Posterior vena cava (tissue), 2 donors: ENCODE measurements around the gene BHLHE23. TPM values are rescaled to one million over a fixed set of nuclear protein-coding genes. Genes with fewer than 3 reads are reported as not detected.

Source experiments
- DNase-seq: peaks from one replicate; pipeline ENCODE4 v3.0.0-alpha.2; 2020; ENCODE audit warnings: low spot score
- intact Hi-C, 2 donors: fragments of 100-400 bp; cut with DNase I; formaldehyde crosslinking; loops; one replicate each; pipeline versions ENCODE4 v1.14.1 to v1.14.2; 2022 to 2023
- long read RNA-seq, 2 donors: library from polyadenylated mRNA; unstranded; transcript quantifications; one replicate each; pipeline ENCODE4 v2.0.0, GENCODE V29; 2020 to 2021
- total RNA-seq, 2 donors: library from RNA; stranded (reverse); fragmentation: NEBNext Ultra II Directional; extraction: Animal tissue kit (Norgen Biotek cat#: 25700); gene quantifications; one replicate each; pipeline ENCODE4 v1.2.1, GENCODE V29; 2021
- donor health status: DM: yes; HTN: yes; CAD: no.
- donor health status: DM: yes; HTN: yes; CAD: no.

BHLHE23 gene
- total RNA-seq: not detected
- long read RNA-seq, donor 1: 0 reads
- long read RNA-seq, donor 2: 0 reads

GRCh38 chr20:63006540-63007359 is at the start of gene BHLHE23:
TSS of gene BHLHE23 (minus strand) at chr20:63006964. CDS start at chr20:63006774, 190 bp downstream.
- intact Hi-C loops: loop anchor here (5.0 to 10.0 kb wide), 2 partner anchors 112 to 134 kb away; no protein-coding TSS in a partner anchor
- no peak for DNase-seq

DNA sequence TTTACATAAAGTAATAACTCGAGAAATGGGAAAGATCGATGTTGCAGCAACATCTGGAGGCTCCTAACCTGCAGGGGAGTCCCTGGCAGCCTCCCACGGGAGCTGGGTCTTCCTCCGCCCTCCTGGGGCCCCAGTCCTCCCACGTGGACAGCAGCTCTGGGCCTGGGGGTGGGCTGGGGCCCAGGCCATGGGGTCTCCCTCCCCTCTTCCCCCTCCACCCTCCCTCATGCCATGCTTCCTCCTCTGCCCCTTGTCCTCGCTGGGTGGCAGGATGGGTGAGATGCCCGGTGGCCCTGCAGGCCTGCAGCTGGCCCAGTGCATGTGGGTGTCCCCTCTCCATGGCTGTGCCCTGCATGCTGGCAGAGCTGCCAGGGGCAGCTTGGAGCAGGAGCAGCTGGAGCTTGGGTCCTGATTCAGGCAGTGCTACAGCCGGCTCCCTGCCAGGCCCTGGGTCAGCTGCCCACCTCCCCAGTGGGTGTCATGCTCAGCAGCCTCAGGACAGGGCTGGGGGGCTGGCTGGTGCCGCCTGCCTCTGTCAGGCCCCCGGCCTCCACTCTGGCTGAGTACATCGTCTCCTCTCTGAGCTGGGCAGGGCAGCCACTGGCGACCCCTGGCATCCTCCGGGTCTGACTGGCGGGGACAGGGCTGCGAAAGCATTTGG is 48.9 kb upstream of the BHLHE23 start:
- intact Hi-C loops: loop anchor here in 1 of 2 donors (10.0 kb wide), 1 partner anchor 179 kb away; the partner anchor contains the start of gene BIRC7
- DNase-seq: peak; percentile 69

DNA sequence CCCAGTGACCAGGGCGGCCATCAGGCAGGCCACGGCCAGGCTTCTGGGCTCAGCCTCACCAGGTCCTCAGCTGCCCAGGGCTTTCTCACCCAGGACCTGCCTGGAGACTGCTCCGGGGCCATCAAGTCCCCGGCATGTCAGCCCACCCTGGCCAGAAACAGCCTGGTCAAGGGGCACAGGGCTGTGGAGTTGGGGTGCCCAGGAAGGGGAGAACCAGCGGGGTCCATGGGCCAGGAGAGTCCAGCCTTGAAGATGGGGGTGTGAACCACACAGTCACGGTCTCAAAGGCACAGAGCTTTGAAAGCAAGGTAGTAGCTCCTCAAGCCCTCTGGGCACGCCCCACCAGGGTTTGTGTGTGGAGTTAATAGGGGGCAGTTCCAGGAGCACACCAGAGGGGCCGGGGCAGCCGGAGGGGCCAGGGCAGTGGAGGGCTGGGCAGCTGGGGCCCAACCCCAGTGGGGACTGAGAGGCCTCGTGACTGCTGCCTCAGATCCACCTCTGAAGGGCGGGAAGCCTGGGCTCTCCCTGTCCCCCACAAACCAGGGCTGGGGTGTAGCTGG is 48.0 kb upstream of the BHLHE23 start:
- peak; percentile 72 for DNase-seq
- intact Hi-C loops: loop anchor here in 1 of 2 donors (10.0 kb wide), 1 partner anchor 180 kb away; the partner anchor contains the start of gene BIRC7

DNA sequence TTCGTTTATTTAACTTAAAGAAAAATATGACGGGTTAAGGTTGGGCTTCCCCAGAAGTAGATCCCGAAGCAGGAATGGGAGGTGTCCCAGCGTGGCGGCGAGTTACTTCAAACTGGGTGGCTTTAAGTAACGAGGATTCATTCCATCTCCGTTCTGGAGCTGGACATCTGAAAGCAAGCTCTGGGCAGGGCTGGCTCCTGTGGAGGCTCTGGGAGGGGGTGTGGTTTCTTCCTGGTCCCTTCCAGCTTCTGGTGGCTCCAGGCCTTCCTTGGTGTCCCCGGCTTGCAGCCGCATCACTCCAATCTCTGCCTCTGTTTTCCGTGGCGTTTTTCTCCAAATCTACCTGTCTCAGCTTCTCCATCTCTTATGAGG is 47.3 kb upstream of the BHLHE23 start:
- DNase-seq: peak; percentile 15
- intact Hi-C loops: loop anchor here in 1 of 2 donors (10.0 kb wide), 1 partner anchor 181 kb away; the partner anchor contains the start of gene BIRC7

- intact Hi-C loops: loop anchor here in 1 of 2 donors (10.0 kb wide), 1 partner anchor 181 kb away; the partner anchor contains the start of gene BIRC7
- peak; percentile 65 for DNase-seq
These were observed 46.8 kb upstream of the BHLHE23 start for GRCh38 chr20:63053432-63054102.

GRCh38 chr20:63052571-63053431 is 46.0 kb upstream of the BHLHE23 start:
- intact Hi-C loops: loop anchor here in 1 of 2 donors (10.0 kb wide), 1 partner anchor 182 kb away; the partner anchor contains the start of gene BIRC7

DNA sequence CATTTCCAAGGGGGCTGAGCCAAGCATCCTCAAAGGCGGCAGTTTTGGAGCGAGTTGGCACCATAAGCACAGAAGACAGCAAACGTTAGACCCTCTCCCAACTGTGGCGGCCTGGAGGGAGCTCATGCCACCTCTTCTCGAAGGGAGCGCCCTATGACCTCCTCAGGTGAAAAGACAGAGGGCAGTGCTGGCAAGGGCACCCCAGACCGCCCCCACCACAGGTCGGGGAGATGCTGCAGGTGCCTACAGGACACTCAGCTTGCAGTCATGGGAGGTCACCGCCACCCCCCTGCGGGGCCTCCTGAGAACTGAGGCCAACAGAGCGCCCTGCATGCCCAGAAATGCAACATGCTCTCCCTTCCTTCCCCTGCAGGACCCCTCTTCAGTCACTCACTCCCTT is 45.1 kb upstream of the BHLHE23 start:
- intact Hi-C loops: loop anchor here in 1 of 2 donors (10.0 kb wide), 1 partner anchor 183 kb away; the partner anchor contains the start of gene BIRC7
- DNase-seq: peak; percentile 65

More at GRCh38 chr20:63052571-63053431, 46.0 kb upstream of the BHLHE23 start:
- peak; percentile 66 for DNase-seq

- DNase-seq: peak; percentile 73
- intact Hi-C loops: loop anchor here in 1 of 2 donors (10.0 kb wide), 1 partner anchor 183 kb away; the partner anchor contains the start of gene BIRC7
These were observed 44.6 kb upstream of the BHLHE23 start for GRCh38 chr20:63051186-63051860.

DNA sequence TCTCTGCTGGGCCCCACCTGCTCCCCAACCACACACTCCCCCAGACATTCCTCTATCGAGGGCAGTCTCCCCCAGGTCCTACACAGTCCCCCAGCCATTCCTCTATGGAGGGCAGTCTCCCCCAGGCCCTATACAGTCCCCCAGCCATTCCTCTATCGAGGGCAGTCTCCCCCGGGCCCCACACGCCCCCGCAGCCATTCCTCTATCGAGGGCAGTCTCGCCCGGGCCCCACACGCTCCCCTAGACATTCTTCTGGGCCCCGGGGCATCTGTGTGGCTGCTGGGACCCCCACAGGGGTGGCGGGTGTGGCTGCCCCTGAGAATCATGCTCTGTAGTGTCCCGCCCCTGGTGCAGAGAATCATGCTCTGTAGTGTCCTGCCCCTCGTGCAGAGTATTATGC is 43.6 kb upstream of the BHLHE23 start:
- intact Hi-C loops: loop anchor here in 1 of 2 donors (10.0 kb wide), 1 partner anchor 184 kb away; the partner anchor contains the start of gene BIRC7
- DNase-seq: no peak

- no peak for DNase-seq
- intact Hi-C loops: loop anchor here in 1 of 2 donors (10.0 kb wide), 1 partner anchor 185 kb away; the partner anchor contains the start of gene BIRC7
These were observed 42.9 kb upstream of the BHLHE23 start for GRCh38 chr20:63049561-63050221.

DNA sequence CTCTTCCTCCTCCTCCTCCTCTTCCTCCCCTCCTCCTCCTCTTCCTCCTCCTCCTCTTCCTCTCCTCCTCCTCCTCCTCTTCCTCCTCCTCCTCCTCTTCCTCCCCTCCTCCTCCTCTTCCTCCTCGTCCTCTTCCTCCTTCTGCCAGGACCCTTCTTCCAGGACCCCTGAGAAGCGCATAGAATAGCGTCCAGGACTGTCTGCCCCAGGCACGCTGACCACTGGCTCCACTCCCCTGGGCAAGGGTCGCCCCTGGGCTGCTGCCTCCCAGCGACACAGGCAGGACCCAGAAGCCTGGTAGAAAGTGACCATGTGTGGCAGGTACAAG is 42.4 kb upstream of the BHLHE23 start:
- no peak for DNase-seq
- intact Hi-C loops: no loop called here

DNA sequence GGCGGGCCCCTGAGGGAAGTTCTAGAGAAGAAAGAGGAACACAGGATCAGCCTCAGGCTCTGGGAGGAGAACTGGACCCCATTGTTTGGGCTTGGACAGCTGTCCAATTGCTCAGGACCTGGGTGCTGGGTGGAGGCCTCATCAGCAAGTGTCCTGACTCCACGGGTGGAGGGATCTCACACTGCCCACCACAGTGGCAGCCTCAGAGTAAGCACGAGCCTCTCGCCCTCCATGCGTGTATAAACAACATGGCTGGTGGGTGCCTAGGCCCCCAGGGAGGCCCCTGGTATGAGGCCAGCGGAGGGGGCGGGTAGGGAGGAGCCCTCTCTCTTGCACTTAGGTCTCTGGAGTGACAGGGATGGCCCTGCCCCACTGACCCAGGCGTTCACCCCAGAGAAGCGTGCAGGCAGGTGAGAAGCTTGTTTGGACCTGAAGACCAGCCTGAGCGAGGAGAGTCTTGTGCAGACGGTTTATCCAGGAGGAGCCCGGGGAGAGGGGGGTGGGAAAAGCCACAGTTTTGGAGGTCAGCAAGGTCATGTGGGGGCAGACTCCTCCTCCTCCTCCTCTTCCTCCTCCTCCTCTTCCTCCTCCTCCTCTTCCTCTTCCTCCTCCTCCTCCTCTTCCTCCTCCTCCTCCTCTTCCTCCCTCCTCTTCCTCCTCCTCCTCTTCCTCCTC is 41.9 kb upstream of the BHLHE23 start:
- intact Hi-C loops: no loop called here
- DNase-seq: no peak

DNA sequence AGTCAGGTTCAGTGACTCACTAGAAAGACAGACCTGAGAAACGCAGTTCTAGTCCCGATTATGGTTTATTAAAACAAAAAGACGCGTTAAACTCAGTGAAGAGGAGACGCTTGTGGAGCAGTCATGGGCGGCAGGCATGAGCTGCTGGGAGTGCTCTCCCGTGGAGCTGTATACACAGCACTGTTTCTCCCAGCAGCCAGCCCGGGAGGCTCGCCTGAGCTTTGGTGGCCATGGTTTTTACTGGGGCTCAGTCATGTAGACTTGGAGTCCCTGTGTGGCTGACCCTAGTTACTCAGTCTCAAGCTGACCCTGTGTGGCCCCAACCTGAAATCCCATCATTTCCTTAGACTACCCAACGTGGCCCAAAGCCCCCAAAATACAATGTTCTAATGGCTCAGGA is 41.2 kb upstream of the BHLHE23 start:
- no peak for DNase-seq
- intact Hi-C loops: no loop called here

- DNase-seq: no peak
- intact Hi-C loops: no loop called here
These were observed 40.5 kb upstream of the BHLHE23 start for GRCh38 chr20:63047267-63047666.

- DNase-seq: no peak
- intact Hi-C loops: no loop called here
These were observed 40.1 kb upstream of the BHLHE23 start for GRCh38 chr20:63046841-63047240.

GRCh38 chr20:63045991-63046390 is 39.2 kb upstream of the BHLHE23 start:
- DNase-seq: no peak
- intact Hi-C loops: no loop called here
